GM21723 (cell line): ENCODE results near the gene PCDHA7.
"Not testable (repeated sequence)": the region's sequence is repeated elsewhere in the genome, so short reads cannot be mapped to it uniquely, and the experiment has no call there.

ENCODE experiments used
- ATAC-seq: cut with Tn5 transposase; IDR thresholded peaks from one replicate; pipeline ENCODE4 v1.9.1; 2021; ENCODE audit warnings: mild to moderate bottlenecking, moderate library complexity; ENCODE audit not compliant: unreplicated experiment

PCDHA7 gene

GRCh38 chr5:140822969-140823368 lies 11.1 kb upstream of the PCDHA7 start:
- not testable (repeated sequence) for ATAC-seq

DNA sequence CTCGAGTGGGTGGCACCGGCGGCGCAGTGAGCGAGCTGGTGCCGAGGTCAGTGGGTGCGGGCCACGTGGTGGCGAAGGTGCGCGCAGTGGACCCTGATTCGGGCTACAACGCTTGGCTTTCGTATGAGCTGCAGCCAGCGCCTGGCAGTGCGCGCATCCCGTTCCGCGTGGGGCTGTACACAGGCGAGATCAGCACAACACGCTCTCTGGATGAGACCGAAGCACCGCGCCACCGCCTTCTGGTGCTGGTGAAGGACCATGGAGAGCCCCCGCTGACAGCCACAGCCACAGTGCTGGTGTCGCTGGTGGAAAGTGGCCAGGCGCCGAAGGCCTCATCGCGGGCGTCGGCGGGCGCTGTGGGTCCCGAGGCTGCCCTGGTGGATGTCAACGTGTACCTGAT lies 10.6 kb upstream of the PCDHA7 start:
- no peak for ATAC-seq

DNA sequence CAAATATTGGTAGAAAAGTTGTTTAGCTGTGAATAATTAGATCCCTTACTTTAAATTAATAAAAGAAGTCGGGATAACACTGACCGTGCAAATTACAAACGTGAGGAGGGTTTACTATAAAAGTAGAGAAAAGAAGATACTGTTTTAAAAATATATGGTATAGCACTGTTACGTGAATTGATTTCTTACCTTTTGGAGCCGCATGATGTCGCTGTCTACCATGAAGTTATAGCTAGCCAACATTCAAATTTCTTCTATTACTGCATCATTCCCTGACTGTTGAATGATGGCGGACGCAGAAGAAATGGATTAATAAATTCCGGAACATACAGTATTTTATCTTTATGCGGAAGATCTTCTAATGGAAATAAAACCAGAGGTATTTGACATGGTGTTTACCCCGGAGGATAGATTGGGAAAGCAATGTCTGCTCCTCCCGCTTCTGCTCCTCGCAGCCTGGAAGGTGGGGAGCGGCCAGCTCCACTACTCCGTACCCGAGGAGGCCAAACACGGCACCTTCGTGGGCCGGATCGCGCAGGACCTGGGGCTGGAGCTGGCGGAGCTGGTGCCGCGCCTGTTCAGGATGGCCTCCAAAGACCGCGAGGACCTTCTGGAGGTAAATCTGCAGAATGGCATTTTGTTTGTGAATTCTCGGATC lies 6.2 kb upstream of the PCDHA7 start, which contains the start of gene PCDHA6:
PCDHA6 (plus strand) TSS at position 257 of the 658 bp plus-strand sequence; CDS start at position 389, 132 bp downstream.
- ATAC-seq: no peak

GRCh38 chr5:140828362-140828737 lies 5.7 kb upstream of the PCDHA7 start:
- ATAC-seq: no peak

DNA sequence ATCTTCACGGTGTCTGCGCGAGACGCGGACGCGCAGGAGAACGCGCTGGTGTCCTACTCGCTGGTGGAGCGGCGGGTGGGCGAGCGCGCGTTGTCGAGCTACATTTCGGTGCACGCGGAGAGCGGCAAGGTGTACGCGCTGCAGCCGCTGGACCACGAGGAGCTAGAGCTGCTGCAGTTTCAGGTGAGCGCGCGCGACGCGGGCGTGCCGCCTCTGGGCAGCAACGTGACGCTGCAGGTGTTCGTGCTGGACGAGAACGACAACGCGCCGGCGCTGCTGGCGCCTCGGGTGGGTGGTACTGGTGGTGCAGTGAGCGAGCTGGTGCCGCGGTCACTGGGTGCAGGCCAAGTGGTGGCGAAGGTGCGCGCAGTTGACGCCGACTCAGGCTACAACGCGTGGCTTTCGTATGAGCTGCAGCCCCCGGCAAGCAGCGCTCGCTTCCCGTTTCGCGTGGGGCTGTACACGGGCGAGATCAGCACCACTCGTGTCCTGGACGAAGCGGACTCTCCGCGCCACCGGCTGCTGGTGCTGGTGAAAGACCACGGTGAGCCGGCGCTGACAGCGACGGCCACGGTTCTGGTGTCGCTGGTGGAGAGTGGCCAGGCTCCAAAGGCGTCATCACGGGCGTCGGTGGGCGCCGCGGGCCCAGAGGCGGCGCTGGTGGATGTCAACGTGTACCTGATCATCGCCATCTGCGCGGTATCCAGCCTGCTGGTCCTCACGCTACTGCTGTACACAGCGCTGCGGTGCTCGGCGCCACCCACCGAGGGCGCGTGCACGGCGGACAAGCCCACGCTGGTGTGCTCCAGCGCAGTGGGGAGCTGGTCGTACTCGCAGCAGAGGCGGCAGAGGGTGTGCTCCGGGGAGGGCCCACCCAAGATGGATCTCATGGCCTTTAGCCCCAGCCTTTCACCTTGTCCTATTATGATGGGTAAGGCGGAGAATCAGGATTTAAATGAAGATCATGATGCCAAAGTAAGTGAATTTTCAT lies 4.3 kb upstream of the PCDHA7 start:
- not testable (repeated sequence) for ATAC-seq

GRCh38 chr5:140834439-140835008 lies 455 bp downstream of the PCDHA7 start:
- ATAC-seq: not testable (repeated sequence)

DNA sequence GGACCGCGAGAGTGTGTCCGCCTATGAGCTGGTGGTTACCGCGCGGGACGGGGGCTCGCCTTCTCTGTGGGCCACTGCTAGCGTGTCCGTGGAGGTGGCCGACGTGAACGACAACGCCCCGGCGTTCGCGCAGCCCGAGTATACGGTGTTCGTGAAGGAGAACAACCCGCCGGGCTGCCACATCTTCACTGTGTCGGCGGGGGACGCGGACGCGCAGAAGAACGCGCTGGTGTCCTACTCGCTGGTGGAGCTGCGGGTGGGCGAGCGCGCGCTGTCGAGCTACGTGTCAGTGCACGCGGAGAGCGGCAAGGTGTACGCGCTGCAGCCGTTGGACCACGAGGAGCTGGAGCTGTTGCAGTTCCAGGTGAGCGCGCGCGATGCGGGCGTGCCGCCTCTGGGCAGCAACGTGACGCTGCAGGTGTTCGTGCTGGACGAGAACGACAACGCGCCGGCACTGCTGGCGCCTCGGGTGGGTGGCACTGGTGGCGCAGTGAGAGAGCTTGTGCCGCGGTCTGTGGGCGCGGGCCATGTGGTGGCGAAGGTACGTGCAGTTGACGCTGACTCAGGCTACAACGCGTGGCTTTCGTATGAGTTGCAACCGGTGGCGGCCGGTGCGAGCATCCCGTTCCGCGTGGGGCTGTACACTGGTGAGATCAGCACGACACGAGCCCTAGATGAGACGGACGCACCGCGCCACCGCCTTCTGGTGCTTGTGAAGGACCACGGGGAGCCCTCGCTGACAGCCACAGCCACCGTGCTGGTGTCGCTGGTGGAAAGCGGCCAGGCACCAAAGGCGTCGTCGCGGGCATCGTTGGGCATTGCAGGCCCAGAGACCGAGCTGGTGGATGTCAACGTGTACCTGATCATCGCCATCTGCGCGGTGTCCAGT lies 1.8 kb downstream of the PCDHA7 start:
- ATAC-seq: no peak

- no peak for ATAC-seq
Observed at GRCh38 chr5:140840978-140841962, 7.2 kb downstream of the PCDHA7 start, which contains the start of gene PCDHA8. PCDHA8 (plus strand) TSS chr5:140841187; CDS start chr5:140841322, 135 bp downstream.

DNA sequence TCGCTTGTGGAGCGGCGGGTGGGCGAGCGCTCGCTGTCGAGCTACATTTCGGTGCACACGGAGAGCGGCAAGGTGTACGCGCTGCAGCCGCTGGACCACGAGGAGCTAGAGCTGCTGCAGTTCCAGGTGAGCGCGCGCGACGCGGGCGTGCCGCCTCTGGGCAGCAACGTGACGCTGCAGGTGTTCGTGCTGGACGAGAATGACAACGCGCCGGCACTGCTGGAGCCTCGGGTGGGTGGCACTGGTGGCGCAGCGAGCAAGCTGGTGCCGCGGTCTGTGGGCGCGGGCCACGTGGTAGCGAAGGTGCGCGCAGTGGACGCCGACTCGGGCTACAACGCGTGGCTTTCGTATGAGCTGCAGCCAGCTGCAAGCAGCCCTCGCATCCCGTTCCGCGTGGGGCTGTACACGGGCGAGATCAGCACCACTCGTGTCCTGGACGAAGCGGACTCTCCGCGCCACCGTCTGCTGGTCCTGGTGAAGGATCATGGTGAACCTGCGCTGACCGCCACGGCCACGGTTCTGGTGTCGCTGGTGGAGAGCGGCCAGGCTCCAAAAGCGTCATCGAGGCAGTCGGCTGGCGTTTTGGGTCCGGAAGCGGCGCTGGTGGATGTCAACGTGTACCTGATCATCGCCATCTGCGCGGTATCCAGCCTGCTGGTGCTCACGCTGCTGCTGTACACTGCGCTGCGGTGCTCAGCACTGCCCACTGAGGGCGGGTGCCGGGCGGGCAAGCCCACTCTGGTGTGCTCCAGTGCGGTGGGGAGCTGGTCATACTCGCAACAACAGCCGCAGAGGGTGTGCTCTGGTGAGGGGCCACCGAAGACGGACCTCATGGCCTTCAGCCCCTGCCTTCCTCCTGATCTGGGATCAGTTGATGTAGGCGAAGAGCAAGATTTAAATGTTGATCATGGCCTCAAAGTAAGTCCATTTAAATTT lies 9.0 kb downstream of the PCDHA7 start:
- ATAC-seq: no peak

GRCh38 chr5:140848139-140849102 lies 14.4 kb downstream of the PCDHA7 start, which contains the start of gene PCDHA9:
PCDHA9 (plus strand) TSS chr5:140848382; CDS start chr5:140848496, 114 bp downstream.
- ATAC-seq: not testable (repeated sequence)

DNA sequence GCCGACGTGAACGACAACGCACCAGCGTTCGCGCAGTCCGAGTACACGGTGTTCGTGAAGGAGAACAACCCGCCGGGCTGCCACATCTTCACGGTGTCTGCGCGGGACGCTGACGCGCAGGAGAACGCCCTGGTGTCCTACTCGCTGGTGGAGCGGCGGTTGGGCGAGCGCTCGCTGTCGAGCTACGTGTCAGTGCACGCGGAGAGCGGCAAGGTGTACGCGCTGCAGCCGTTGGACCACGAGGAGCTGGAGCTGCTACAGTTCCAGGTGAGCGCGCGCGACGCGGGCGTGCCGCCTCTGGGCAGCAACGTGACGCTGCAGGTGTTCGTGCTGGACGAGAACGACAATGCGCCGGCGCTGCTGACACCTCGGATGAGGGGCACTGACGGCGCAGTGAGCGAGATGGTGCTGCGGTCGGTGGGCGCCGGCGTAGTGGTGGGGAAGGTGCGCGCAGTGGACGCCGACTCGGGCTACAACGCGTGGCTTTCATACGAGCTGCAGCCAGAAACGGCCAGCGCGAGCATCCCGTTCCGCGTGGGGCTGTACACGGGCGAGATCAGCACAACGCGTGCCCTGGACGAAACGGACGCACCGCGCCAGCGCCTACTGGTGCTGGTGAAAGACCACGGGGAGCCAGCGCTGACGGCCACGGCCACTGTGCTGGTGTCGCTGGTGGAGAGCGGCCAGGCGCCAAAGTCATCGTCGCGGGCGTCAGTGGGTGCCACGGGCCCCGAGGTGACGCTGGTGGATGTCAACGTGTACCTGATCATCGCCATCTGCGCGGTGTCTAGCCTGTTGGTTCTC lies 16.0 kb downstream of the PCDHA7 start:
- ATAC-seq: not testable (repeated sequence)

DNA sequence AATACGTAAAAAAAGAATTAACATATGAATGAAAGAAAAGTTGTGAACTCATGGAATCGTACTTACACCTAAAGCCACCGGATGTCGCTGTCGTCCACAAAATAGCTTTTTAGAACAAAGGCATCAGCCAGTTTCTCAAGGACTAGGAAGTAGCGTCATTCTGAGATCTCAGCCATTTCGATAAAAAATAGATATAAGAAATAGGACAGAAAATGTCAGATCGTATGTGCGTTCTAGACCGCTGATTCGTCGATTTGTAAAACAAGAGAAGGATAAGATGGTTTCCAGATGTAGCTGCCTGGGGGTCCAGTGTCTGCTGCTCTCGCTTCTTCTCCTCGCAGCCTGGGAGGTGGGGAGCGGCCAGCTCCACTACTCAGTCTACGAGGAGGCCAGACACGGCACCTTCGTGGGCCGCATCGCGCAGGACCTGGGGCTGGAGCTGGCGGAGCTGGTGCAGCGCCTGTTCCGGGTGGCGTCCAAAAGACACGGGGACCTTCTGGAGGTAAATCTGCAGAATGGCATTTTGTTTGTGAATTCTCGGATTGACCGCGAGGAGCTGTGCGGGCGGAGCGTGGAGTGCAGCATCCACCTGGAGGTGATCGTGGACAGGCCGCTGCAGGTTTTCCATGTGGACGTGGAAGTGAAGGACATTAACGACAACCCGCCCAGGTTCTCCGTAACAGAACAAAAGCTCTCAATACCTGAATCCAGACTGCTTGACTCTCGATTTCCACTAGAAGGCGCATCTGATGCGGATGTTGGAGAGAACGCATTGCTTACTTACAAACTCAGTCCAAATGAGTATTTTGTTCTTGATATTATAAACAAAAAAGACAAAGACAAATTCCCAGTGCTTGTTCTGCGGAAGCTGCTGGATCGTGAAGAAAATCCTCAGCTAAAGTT lies 22.0 kb downstream of the PCDHA7 start, which contains the start of gene PCDHA10:
PCDHA10 (plus strand) TSS at position 126 of the 903 bp plus-strand sequence; CDS start at position 278, 152 bp downstream.
- ATAC-seq: no peak

- ATAC-seq: no peak
Observed at GRCh38 chr5:140857177-140857986, 23.3 kb downstream of the PCDHA7 start.

DNA sequence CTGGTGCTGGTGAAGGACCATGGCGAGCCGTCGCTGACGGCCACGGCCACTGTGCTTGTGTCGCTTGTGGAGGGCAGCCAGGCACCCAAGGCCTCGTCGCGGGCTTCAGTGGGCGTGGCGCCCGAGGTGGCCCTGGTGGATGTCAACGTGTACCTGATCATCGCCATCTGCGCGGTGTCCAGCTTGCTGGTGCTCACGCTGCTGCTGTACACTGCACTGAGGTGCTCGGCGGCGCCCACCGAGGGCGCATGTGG lies 23.8 kb downstream of the PCDHA7 start:
- ATAC-seq: no peak
